GM21825 (cell line): ENCODE data around the gene FOXP4.

ENCODE experiments used
- ATAC-seq: cut with Tn5 transposase; IDR thresholded peaks from one replicate; pipeline ENCODE4 v1.9.1; 2021; ENCODE audit warnings: mild to moderate bottlenecking, moderate library complexity; ENCODE audit not compliant: unreplicated experiment

The FOXP4 gene

GRCh38 chr6:41622206-41622988, 76.2 kb downstream of the FOXP4 start:
- ATAC-seq, result no peak

- ATAC-seq, result no peak
These were observed 77.1 kb downstream of the FOXP4 start for GRCh38 chr6:41623330-41623729.

GRCh38 chr6:41624621-41625380, 78.6 kb downstream of the FOXP4 start:
- ATAC-seq, result no peak

- no peak for ATAC-seq
These were observed 79.3 kb downstream of the FOXP4 start for GRCh38 chr6:41625442-41625841.

GRCh38 chr6:41626022-41626421, 79.8 kb downstream of the FOXP4 start:
- no peak for ATAC-seq

- no peak for ATAC-seq
These were observed 80.7 kb downstream of the FOXP4 start for GRCh38 chr6:41626917-41627316.

DNA sequence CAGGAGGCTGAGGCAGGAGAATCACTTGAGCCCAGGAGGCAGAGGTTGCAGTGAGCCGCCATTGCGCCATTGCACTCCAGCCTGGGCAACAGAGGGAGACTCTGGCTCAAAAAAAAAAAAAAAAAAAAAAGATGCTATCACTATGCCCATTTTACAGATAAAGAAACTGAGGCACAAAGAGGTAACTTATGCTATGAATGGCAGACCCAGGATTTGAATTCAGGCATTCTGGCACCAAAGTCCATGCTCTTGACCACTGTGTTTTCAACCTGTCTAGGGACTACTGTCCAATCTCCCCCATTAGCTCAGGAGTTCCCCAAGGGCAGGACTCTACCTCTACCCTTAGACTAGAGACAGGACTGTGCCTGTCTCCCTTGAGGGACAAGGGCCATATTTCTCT, 82.9 kb downstream of the FOXP4 start:
- no peak for ATAC-seq

DNA sequence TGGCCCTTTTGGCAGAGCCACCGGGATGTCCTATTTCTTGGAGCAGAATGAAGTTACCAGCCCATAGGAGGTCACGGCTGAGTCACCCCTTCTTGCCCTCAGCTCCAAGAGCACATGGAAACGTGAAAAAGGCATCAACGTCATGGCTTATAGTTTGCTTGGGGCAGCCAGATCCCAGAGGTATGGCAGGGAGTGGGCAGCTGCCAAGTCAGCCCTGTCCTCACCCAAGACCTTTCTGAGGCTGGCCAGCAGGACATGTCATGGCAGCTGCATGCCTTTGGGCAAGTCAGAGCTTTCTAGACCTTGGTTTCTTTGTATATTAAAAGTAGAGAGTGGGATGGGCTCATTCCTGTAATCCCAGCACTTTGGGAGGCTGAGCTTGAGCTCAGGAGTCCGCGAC, 83.9 kb downstream of the FOXP4 start:
- no peak for ATAC-seq

- ATAC-seq, result no peak
These were observed 84.8 kb downstream of the FOXP4 start for GRCh38 chr6:41630946-41631345.

GRCh38 chr6:41633056-41633634, 87.0 kb downstream of the FOXP4 start:
- ATAC-seq, result no peak

- ATAC-seq, result no peak
These were observed 88.5 kb downstream of the FOXP4 start for GRCh38 chr6:41634657-41635056.

DNA sequence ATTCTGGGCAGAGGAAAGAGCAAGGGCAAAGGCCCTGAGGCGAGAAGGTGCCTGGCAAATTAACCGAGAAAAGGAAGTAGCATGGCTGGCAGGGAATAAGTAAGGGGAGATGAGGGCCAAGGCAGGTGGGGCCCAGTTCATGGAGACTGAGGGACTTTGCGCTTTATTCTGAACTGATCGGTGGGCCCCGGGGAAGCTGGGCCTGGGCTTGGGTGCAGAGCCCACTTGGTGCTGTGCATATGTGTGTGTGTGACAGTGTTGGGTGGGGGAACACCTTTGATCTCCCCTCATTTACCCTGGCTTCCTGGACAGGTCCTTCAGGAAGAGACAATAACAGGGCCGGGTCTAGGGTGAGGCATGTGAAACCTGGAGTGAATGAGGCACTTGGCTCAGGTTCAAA, 89.2 kb downstream of the FOXP4 start:
- ATAC-seq, result no peak

GRCh38 chr6:41636833-41637193, 90.6 kb downstream of the FOXP4 start:
- ATAC-seq, result no peak

DNA sequence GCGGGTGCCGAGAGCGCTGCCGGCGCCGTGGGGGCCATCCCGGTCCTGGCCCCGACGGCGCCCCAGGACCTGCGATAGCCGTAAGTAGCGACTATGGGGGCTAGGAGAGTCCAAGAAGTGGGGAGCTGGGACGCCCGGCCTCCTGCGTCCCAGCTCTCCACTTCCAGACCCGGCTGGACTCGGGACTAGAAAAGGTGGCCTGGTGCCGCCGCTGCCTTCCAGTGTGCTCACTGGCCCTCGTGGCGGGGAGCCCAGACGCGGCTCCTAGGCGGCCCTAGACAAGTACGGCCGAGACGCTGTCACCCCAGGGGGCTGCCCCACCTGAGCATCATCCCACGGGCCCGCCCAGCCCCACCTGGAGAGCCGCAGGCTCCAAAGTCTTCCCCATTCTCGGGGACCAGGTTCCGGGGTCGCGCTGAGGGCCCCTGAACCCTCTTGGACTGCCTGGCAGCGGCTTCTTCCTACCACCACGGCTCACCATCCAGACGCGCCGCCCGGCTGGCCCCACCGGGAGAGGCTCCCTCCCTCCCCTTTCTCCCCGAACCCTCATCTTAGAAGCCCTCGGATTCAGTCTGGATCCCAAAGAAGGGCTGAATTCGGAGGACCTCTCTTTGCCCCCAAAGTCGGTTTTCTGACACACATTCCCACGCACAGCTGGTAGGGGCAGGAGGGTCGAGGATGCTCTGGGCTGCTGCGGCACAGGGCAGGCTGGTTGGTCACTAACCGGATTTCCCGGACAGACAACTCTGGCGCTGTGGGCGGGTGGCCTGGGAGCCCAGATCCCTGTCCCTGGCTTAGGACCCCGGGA, 91.2 kb downstream of the FOXP4 start:
- ATAC-seq, result no peak

- no peak for ATAC-seq
These were observed 92.1 kb downstream of the FOXP4 start, which contains the start of gene MDFI for GRCh38 chr6:41638002-41638934. MDFI (plus strand) TSS chr6:41638468; CDS start chr6:41638750, 282 bp downstream.

GRCh38 chr6:41638935-41639808, 93.0 kb downstream of the FOXP4 start:
- no peak for ATAC-seq

DNA sequence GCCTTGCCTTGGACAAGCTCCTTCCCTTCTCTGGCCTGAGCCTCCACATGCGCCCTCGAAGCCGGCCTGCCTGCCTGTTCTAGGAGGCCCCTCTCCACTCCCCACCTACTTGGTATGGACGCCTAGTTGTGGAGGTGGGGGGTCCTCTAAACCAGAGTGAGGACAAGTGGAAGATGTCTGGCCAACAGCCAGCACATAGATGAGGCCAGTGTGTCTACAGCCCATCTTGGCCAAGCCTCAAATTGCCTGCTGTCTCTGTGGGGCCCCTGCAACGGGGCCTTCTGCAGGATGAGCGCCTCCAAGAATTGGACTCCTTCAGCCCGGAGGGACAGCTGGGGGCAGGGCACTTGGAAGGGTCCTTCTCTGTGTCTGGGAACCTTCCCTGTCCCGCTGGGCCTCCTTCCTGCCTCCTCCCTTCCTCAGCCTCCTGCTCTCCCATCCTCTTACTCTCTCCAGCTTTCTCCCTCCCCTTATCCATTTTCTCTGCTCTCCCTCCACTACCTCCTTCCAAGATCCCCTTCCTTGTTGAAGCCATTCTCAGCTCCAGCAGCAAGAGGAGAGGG, 93.7 kb downstream of the FOXP4 start:
- ATAC-seq, result no peak

DNA sequence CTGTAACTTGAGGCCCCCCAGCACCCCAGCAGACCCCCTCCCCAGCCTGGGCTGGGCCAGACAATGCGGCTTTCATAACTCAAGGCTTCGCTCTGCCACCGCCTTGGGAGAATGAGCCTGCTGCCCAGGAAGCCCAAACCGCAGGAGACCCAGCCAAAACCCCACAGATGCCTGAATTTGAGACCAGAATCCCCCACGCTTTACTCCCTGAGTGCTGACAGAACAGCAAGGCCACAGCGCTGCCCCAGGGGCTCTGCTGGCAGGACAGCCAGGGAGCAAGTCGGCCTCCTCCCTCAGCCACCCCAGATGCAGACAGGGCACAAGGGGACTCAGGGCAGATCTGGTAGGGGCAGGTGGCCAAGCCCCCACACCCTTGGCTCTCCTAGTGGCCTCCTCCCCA, 94.2 kb downstream of the FOXP4 start:
- ATAC-seq, result no peak
